Activated T-cell treated with anti-CD3 and anti-CD28 coated beads, Interleukin-2, amount 50 U/mL, for 48 hours (primary cell): ENCODE data around the gene PIGO.

Experiments
- DNase-seq, 2 experiments: peaks; one replicate each; pipeline ENCODE4 v3.0.0-alpha.2; 2020

Gene PIGO

DNA sequence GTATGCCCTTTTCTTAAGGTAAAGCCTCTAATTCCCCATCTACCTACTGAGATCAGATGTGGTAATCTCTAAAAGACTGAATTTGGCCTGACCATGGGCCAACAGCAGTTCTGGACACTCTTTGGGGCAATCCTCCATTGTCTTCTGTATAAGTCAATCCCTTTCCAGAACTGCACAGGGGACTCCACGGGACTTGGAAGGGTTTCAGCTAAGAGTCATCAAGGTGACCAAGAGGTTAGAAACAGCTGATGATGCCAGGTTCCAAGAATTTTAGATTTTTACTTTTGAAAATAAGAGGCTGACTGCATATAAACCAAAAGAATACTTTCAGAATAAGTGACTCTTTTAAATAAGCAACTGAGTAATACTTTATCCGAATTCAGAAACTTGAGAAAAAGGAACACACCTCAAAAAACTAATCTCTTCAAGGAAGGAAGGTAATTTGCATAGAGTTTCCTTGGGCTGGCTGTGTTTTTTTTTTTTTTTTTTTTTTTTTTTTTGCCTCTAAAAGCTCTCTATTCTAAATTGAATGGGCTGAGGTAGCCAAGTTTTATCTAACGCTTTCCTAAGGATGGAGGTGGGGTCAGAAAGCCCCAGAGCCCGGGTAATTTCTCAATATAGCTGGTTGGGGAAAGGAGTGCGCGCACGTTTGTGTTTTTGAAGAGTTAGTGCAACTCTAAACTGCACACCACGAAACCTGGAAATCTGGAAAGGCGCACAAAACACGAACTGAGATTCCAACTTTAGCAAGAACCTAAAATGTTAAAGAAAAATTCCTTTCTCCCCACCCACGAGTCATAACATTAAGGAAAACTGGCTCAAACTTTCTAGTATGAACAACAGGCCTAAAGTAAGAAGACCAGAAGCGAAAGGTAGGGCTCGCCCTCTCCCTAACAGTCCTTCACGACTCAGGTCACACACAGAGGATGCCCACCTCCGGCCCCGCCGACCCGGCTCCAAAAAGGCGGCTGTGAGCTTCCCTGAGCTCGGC, 25.3 kb downstream of the PIGO start:
- no peak for DNase-seq

DNA sequence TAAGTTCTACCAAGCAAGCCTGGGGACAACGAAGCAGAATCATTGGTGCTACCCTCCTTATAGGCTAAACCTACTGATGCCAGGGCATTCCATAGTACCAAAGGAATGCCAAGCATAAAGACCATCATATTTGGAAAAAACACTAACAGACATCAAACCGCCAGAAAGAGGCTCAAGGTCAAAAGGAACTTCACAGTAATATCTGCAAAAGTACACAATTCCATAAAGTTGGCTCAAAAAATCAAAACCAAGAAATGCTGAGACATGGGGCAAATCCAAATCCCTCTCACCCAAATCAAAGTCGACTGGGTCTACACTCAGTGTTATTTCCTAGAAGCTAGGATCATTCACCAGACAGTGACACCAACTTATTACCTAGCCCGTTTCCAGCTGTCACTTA, 27.4 kb downstream of the PIGO start:
- DNase-seq, result no peak

DNA sequence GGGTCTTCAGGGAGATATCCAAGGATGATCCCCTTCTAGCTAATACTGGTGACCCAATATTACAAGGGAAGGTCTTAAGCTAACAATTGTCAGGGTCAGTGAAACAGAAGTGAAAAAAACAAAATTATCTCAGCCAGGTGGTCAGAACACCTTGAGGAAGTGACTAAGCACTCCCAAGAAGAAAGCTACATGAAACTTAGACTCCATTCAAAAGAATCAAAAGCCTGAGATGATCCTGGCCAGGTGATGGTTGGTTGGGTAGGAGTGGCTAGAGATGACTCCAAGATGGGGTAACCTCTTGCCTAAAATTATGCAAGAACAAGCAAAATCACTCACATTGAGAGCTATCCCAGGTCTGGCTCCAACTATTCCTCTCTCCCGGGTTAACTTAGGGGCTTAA, 29.3 kb downstream of the PIGO start:
- DNase-seq, result no peak

DNA sequence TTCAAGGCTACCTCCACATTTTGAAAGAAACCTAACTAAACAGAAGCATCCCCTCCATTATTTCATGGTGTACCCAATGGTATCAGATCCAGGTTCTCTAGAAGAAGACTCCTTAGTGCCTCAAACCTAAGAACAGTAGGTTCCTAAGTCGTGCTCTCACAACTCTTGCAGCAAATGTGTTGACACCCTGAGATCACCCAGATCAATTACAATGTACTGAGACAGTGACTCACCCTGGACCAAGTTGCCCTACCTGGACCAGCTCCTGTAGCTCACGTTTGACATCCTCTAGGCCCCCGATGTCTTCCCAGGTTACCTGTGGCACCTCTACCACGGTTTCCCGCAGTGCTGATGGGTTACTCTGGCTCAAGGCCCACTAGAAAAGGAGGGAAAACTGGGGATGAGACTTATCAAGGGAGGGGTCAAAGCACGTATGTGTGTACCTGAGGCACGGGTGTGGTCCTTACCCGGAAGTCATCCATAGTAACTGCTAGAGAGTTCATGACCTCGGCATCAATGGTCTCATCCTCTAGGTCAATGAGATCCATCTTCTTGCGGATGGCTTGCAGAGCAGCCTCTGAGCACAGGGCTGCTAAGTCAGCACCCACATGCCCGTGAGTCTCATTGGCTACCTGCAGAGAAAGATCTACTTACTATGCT, 35.7 kb downstream of the PIGO start:
- no peak for DNase-seq

DNA sequence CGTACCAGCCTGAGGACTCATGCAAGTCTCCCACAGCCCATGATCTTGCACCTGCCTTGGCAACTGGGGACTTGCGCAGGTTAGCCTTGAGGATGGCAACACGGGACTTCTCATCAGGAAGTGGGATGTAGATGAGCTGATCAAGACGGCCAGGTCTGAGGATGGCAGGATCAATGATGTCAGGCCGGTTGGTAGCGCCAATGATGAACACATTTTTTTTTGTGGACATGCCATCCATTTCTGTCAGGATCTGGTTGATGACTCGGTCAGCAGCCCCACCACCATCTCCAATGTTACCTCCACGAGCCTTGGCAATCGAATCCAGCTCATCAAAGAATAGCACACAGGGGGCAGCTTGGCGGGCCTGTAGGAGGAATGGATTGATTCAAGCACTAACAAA, 37.0 kb downstream of the PIGO start:
- no peak for DNase-seq

DNA sequence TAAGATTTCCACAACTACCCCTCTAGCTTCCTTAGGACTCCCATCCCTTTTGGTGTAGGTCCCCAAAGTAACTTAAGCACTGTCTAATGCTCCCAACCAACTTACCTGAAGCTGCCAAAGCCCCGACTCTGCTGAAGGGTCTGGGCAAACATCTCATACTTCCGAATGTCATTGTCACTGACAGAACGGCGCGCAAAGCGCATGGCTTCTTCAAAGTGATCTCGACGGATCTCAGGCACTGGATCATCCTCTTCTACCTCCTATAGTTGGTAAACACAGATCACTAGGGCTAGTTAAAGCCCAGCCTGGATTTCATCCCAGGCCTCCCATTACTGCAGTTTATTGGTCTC, 39.1 kb downstream of the PIGO start:
- DNase-seq, result no peak

DNA sequence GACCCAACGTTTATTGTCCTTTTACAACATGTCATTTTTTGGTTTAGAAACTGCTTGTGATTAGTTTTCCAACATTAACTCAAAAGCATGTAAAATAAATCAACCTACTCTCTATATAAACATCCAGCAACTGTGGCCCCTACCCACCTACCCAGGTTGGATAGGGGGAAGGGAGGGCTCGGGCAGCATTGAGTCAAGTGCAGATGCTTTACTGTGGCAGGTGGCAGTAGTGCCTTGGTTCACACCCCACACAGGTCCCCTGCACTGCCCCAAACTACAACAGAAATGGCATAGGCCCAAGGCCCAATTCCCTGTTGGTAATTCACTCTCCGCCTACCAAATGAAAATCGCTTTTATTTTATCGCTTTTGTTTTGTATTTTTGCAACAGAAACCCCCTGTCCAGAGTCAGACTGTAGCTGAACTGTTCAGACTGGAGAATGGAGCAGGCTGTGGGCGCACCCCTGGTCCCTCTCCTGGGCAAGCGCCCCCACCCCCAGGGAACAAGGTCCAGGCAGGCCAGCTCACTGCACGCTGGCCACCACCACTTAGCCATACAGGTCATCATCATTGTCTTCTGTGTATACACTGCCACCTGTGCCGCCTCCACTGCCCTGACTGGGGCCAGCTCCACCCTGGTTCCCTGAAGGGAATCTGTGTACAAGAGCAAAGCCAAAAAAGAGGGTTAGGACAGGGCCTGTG, 39.7 kb downstream of the PIGO start:
- no peak for DNase-seq

DNA sequence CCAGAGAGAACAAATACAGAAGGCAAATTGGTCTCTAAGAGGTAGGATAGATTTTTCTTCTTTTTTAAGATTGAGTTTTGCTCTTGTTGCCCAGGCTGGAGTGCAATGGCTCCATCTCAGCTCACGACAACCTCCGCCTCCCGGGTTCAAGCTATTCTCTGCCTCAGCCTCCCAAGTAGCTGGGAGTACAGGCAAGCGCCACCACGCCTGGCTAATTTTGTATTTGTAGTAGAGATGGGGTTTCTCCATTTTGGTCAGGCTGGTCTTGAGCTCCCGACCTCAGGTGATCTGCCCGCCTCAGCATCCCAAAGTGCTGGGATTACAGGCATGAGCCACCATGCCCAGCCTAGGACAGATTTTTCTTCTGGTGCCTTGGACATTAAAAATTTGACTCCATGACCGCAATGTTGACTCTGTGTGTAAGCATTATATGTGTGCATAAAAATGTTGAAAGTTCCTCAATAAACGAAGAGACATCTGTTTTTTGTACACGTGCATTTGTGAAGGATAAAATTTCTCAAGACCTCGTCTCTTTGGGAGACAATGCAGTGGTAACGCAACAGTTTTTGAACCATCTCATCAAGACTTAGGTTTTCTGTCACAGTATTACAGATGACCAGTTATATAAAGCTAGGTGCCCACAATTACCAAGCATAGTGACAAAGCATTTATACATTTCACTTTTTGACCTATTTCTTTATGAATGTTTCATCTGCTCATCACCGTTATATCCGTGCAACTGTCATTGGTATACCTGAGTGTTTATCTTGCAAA, 41.3 kb downstream of the PIGO start:
- DNase-seq, result no peak

DNA sequence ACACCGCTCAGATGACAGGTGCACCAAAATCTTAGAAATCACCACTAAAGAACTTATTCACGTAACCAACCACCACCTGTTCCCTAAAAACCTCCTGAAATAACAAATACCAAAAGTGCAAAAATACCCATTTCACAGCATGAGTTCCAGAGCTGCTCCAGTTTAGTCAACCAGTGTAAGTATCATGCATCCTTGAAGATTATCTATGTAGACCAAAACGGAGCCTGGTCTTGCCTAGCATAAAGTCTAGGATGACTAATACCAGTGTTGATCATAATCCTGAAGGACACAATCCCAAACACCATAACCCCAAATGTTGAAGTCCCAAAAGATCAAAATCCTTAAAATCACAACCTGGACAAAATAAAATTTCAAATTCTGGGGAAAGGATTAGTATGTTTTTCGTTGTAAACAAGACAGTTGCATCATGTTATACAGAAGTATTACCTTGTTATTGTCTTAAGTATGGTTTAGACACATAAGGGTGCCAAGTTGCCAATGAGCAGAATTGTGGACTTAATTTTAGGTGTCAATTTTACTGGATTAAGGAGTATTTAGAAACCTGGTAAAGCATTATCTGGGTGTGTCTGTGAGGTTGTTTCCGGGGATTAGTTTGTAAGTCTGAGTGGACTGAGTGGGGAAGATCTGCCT, 42.1 kb downstream of the PIGO start:
- no peak for DNase-seq

DNA sequence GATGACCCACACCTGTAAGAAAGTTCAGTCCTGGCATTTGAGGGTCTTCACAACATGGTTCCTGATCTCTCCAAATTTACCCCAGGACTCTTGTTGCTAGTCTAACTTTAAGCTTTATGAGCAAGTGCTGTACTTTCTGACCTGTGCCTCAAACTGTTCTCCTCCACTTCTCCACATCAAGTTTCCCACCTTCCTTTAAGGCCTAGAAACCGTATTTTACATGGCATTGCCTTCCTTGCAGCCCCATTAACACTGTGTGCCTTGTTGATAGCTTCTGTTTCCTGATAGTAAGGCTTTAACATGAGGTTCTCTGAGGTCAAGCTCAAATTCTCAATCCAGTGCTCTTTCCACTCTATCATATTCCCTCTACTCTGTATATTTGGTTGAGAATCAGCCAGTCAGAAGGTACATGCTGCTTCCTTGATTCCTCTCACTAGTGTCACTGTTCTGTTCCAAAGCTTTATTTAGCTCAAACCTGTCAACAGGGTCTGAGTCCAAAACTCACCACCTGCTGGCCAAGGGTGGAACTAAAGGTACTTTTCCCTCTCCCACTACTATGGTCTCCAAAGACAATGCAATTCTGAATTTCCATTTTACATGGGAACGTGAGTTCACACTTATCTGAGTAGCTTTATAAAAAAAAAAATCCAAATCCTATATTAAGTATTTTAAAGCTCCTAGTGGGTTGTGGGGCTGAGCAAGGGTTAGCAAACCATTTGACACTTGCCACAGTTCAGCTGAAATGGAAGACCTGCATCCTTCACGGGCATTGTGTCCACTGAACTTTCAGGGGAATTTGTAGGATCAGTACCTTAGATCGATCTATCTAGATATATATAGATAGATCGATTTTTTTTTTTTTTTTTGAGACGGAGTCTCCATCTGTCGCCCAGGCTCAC, 45.1 kb downstream of the PIGO start:
- DNase-seq, result peak; percentile 63 to 69

DNA sequence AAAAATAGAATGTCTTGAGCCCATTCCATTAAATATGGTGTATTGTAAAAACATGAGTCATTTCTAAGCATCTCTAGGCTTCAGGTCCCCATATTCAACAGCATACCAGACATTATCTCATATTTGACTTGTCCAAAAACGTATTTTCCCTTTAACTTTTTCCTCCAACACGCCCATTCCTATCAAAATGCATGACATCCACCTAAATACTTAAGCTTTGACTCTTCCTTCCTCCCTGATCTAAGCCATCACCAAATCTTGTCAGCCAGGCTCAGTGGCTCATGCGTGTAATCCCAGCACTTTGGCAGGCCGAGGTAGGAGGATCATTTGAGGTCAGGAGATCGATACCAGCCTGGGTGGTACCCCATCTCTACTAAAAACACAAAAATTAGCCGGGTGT, 47.9 kb downstream of the PIGO start:
- DNase-seq, result no peak

DNA sequence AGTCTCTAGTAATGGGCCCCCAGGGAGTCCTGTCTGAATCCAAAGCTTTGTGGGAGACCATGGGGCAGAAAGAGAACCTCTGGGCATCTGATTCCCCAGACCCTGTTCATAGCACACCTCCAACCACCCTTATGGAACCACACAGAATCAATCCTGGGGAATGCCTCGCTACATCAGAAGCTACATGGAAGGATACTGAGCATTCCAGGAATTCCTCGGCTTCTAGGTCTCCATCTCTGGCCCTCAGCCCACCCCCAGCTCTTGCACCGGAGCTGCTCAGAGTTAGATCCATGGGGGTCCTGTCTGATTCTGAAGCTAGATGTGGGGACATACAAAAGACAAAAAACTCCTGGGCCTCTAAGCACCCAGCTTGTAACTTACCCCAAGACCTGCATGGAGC, 52.3 kb downstream of the PIGO start:
- DNase-seq, result no peak

DNA sequence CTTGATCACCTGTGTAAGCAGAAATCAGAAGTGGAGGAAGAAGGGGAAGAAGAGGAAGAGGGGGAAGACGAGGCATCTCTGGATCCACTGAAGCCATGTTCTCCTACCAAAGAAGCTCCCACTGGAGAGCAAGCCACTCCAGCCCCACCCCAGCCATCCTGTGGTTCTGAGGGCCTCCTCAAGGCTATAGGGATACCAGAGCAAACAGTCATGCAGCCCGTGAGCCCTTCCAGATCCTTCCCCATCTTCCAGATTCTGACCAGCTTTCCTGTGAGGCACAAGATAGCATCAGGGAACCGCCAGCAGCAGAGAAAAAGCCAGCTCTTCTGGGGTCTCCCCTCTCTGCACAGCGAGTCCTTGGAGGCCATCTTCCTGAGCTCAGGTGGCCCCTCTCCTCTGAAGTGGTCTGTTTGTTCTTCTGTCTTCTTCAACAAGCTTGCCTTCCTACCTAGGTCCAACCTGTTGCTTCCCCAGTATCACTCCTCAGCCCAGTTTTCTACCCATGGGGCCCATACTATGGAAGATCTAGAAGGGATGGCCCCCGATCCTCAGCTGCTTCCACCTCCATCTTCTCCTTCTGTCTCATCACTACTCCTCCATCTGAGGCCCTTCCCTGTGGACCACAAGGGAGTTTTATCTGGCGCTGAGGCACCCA, 53.4 kb downstream of the PIGO start:
- no peak for DNase-seq

DNA sequence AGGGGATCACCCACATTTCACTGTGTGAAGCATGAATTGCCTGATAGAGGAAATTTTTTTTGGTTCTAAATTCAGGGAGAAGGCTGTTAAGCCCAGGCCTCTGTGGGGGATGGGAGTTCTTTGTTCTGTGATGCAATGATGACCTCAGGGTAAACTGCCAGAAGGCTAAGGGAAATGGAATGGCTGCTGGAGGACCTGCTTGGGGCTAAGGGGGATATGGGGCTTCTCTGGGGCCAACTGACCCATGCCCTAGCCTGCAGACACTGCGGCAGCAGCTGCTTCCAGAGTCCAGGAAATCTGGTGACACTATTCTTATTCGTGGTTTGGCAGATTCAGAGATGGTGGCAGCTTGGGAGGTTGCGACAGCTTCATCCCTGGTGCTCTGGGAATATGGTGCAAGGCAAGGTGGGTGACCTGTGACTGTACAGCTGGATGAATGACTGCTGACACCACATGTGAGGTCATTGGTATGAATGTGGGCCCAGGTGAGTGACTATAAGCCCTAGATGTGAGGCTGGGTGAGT, 54.2 kb downstream of the PIGO start:
- DNase-seq, result no peak
